ENCODE measurements around the gene CRTAC1.

CRTAC1 gene

GRCh38 chr10:98030093-98030821, at the start of gene CRTAC1:
CRTAC1 (minus strand) TSS chr10:98030621; CDS start chr10:98030472, 149 bp downstream.
- no peak for DNase-seq

DNA sequence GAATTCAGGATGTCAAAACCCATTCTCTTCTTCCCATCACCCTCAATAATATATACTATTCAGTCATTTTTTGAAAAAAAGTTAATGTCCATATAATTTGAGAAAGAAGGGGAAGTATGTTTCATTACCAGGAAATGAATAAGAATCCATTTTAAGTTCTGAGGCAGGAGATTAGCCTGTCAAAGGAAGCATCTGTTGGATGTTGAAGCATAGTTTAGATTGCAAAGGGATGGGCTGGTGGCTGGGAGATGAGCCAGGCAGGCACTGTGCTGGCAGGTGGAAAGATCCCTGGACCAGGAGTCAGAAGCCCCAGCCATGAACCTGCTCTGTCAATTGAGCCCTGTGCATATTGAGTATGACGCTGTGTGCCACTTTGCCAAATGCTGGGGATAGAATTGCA, 48.4 kb upstream of the CRTAC1 start:
- DNase-seq, result no peak

DNA sequence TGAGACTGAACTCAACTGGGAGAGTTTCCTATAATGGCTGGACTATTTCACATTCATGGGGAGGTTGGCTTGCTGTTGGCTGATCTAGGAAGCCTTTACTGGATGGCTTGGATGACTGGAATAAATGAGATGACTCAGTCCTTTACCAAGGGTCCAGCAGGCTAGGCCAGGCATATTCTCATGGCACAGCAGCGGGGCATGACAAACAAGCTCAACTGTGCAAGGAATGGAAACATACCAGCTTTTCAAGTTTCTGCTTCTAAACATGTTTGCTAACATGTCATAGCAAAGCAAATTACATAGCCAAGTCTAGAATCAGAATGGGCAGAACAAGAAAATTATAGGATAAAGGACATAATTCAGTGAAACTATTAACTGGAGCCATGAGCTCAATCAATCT, 46.8 kb upstream of the CRTAC1 start:
- DNase-seq, result no peak

GRCh38 chr10:98076086-98076485, 45.7 kb upstream of the CRTAC1 start:
- DNase-seq, result peak; percentile 23

DNA sequence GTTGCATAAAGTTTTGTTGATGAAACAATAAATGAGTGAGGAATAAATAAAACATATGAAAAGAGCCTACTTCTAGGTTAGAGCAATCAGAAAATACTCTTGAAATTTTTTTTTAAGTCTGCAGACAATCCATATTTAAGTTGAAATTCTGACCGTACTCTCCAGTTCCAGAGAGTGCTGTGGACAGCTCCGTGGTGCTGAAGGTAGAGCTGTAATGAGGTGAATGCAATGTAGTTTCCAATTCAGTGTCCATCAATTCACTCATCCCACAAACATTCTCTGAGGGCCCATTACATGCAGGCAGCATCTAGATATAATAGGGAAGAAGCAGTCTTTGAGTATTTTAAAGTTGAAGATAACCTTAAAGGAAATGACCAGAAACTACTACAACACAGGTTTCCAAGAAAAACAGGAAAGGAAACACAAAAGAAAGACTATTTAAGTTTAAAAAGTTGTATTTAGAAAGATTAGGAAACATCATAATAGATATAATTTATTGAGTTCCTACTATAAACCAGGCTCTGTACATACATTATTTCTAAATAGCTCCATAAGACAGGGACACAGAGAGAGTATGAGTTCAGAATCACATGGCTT, 44.0 kb upstream of the CRTAC1 start:
- peak; percentile 2 for DNase-seq

DNA sequence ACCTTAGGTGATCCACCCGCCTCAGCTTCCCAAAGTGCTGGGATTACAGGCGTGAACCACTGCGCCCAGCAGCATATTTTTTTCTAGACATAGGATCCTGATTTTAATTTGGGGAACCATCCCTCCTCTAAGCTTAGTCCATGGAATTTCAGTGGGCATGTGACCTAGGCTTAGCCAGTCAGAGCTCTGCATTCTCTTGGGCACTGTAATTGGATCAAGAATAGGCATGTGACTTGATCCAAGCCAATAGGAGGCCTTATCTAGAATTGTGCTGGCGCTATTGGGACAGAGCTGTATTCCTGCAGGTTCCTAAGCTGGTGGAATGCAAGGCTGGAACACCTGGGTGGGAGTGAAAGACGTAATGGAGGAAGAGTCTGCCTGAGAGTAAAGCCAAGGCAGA, 36.7 kb upstream of the CRTAC1 start:
- no peak for DNase-seq

- DNase-seq, result no peak
These were observed 33.3 kb upstream of the CRTAC1 start for GRCh38 chr10:98063740-98064027.

- no peak for DNase-seq
These were observed 32.0 kb upstream of the CRTAC1 start for GRCh38 chr10:98062424-98062823.

- DNase-seq, result no peak
These were observed 29.7 kb upstream of the CRTAC1 start for GRCh38 chr10:98060079-98060478.

GRCh38 chr10:98058295-98058694, 27.9 kb upstream of the CRTAC1 start:
- DNase-seq, result no peak

DNA sequence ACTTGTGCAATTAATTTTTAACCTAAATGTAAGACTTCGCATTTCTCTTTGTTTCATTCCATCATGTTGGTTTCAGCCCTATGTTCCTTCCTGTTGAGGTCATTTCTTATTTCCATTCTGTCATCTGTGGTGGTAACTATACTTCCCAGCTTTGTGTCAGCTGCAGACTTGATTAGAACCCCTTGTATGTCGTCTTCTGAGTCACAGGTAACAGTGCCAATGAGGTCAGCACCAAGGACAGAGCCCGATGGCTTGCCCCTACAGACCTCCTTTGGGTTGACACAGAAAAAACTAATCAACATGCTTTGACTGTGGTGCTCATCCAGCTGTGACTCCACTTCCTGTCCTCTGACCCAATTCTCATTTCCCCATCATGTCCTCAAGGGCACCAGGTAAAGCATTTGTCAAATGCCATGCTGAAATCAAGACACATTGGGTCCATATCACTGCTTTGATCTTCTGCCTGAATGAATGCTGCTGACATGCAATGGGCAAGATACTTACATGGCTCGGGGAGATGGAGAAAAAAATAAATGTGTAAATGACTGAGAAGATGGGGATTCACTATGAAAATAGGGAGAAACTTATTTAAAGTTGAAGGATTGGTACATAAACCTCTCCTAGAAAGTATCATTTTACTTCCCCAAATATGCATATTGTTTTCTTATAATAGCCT, 25.6 kb upstream of the CRTAC1 start:
- no peak for DNase-seq

- no peak for DNase-seq
These were observed 16.8 kb upstream of the CRTAC1 start for GRCh38 chr10:98047009-98047741.

DNA sequence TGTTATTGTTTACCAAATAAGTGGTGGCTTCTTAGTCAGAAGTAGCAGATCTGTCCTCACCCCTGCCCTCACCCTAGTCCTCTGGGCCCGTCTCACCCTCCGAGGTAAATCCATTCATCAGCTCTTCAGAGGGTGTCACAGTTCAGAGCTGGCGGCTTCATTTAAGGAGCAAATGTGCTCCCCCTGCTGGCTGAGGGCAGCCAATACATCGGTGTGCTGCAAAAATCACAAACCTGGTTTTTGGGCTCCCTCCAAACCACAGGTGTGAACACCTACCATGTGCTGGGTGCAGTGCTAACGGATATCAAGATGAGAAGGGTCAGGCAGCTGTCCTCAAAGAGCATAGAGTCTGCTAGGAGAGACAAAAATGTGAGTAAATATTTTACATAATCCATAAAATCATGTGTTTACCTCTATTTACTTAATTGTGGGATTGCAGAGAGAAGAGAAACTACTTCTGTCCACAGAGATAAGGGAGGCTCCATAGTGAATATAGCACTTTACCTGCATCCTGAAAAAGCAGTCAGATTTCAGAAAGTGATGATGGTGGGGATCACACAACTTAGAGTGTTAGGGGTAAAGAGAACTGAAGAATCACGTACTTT, 15.5 kb upstream of the CRTAC1 start:
- peak; percentile 45 for DNase-seq

- DNase-seq, result peak; percentile 48
These were observed 11.1 kb upstream of the CRTAC1 start for GRCh38 chr10:98041352-98042043.

DNA sequence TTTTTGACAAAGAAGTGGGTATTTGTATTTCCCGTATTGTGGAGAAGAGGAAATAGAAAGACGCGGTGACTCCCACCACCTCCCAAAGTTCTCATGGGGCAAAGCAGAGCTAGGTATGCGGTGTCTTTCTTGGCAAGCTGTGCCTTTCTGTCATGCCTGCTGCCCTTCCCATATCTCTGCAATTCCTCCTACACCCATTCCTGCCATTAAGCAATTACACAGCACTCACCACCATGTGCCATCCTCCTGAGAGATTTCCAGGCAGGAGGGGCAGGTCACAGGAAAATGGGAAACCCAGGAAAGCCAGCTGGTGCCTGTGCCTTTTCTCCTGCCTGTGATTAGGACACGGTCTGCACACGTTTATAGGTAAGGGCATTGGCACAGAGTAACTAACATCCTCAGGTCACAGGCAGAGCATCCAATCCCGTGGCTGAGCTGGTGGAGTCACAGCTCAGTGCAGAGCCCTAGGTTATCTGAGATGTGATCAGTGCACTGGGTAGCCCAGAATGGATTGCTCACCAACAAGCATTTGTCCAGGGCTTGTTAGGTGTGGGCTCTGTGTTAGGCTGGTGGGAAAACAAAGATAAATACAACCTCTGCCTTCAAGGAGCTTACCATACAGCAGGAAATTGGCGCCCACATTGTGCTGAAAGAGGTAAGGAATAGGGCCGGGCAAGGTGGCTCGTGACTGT, 9.4 kb upstream of the CRTAC1 start:
- no peak for DNase-seq

GRCh38 chr10:98038288-98038687, 7.9 kb upstream of the CRTAC1 start:
- DNase-seq, result no peak

DNA sequence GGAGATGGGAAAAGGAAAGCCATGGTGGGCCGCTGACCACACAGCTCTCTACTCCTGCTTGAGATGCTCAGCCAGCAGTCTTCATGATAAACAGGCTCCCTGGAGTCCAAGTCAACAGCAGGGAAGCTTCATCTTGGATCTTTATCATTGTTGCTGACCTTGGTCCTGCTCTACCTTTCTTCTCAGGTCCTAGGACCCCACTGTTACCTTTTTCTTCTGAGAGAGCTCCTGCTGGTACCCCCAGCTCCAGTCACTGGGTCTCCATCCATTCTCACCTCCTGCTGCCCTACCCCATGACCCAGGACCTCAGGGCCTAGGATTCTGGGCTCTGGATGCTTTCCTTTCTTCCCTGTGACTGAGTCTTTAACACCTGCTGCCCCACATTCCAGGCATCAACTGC, 5.2 kb upstream of the CRTAC1 start:
- no peak for DNase-seq

DNA sequence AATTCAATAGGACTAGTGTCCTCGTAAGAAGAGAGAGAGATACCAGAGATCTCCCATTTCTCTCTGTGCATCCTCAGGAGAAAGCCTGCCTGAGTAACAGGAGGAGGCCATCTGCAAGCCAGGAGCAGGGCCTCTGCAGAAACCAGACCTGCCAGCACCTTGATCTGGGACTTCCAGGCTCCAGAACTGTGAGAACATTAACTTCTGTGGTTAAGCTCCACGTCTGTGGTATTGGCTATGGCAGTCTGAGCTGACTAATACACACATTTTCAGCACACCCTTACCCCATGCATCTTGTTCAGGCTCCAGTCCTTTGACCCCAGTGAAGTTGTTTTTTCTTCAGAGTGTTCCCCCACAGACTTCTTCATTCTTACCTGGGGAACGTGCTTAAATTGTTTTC, 3.1 kb upstream of the CRTAC1 start:
- DNase-seq, result no peak

DNA sequence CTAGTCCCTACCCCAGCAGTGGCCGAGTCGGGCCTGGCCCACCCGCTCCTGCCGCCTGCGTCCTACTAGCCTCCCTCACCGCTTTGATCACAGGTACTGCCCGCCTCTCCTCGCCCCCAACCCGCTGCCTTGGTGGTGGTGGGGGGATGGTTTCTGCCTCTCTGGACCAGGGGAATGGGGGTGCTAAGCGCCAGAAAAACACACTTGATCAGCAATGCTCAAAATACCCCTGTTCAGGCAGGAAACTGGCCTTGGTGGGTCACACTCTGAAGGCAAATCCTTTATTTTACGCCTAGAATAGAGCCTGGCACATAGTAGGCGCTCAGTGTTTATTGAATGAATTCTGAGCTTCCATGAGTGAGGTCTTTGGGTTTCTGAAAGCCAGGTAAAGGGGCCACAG, 1.0 kb upstream of the CRTAC1 start:
- DNase-seq, result no peak

GRCh38 chr10:98030991-98031431, 590 bp upstream of the CRTAC1 start:
- no peak for DNase-seq

- no peak for DNase-seq
These were observed 1.0 kb downstream of the CRTAC1 start for GRCh38 chr10:98029149-98030092.
